ENCODE data around the gene TM4SF1.

TM4SF1 gene

GRCh38 chr3:149391960-149392359 is 14.5 kb upstream of the TM4SF1 start:
- H3K4me1 Mint-ChIP-seq = peaks cover 15% of the 10 kb centered on the region
- H3K4me3 Mint-ChIP-seq = no peak overlapping the region
- H3K27me3 Mint-ChIP-seq (ENCODE audit: low read depth, poor library complexity) = peaks cover 10% of the 10 kb centered on the region
- no peak for DNase-seq
- H3K27ac Mint-ChIP-seq = peak overlapping the region; percentile 54
- peaks cover 3% of the 10 kb centered on the region for H3K9me3 Mint-ChIP-seq
- TF ChIP-seq CTCF (IDR thresholded peaks at IDR 0.05) = no peak
- no peaks in the 10 kb centered on the region for H3K36me3 Mint-ChIP-seq (ENCODE audit: low read depth)

GRCh38 chr3:149390772-149391212 is 13.3 kb upstream of the TM4SF1 start:
- H3K4me1 Mint-ChIP-seq = peaks cover 27% of the 10 kb centered on the region
- peaks cover 3% of the 10 kb centered on the region for H3K9me3 Mint-ChIP-seq
- no peak for TF ChIP-seq CTCF (IDR thresholded peaks at IDR 0.05)
- H3K36me3 Mint-ChIP-seq (ENCODE audit: low read depth) = no peaks in the 10 kb centered on the region
- no peak overlapping the region for H3K4me3 Mint-ChIP-seq
- H3K27ac Mint-ChIP-seq = no peak overlapping the region
- DNase-seq = no peak
- H3K27me3 Mint-ChIP-seq (ENCODE audit: low read depth, poor library complexity) = peaks cover 10% of the 10 kb centered on the region

- peaks cover 10% of the 10 kb centered on the region for H3K27me3 Mint-ChIP-seq (ENCODE audit: low read depth, poor library complexity)
- TF ChIP-seq CTCF (IDR thresholded peaks at IDR 0.05) = no peak
- H3K27ac Mint-ChIP-seq = no peak overlapping the region
- peaks cover 32% of the 10 kb centered on the region for H3K4me1 Mint-ChIP-seq
- no peak for DNase-seq
- no peaks in the 10 kb centered on the region for H3K36me3 Mint-ChIP-seq (ENCODE audit: low read depth)
- H3K4me3 Mint-ChIP-seq = no peak overlapping the region
- H3K9me3 Mint-ChIP-seq = peaks cover 3% of the 10 kb centered on the region
Observed at GRCh38 chr3:149390294-149390693, 12.8 kb upstream of the TM4SF1 start.

- H3K36me3 Mint-ChIP-seq (ENCODE audit: low read depth) = no peaks in the 10 kb centered on the region
- DNase-seq = no peak
- H3K27me3 Mint-ChIP-seq (ENCODE audit: low read depth, poor library complexity) = peaks cover 10% of the 10 kb centered on the region
- H3K27ac Mint-ChIP-seq = no peak overlapping the region
- H3K4me1 Mint-ChIP-seq = peaks cover 37% of the 10 kb centered on the region
- H3K9me3 Mint-ChIP-seq = peaks cover 3% of the 10 kb centered on the region
- no peak for TF ChIP-seq CTCF (IDR thresholded peaks at IDR 0.05)
- H3K4me3 Mint-ChIP-seq = no peak overlapping the region
Observed at GRCh38 chr3:149388531-149389417, 11.3 kb upstream of the TM4SF1 start.

GRCh38 chr3:149388001-149388440 is 10.6 kb upstream of the TM4SF1 start:
- H3K9me3 Mint-ChIP-seq = peaks cover 3% of the 10 kb centered on the region
- no peak for TF ChIP-seq CTCF (IDR thresholded peaks at IDR 0.05)
- DNase-seq = no peak

GRCh38 chr3:149386299-149386606 is 8.8 kb upstream of the TM4SF1 start:
- DNase-seq = no peak

More at GRCh38 chr3:149388001-149388440, 10.6 kb upstream of the TM4SF1 start:
- Mint-ChIP-seq H3K4me3 (no peak overlapping the region), H3K27ac (no peak overlapping the region), H3K27me3 (ENCODE audit: low read depth, poor library complexity) (peaks cover 10% of the 10 kb centered on the region), H3K36me3 (ENCODE audit: low read depth) (no peaks in the 10 kb centered on the region), H3K4me1 (peaks cover 37% of the 10 kb centered on the region)

More at GRCh38 chr3:149386299-149386606, 8.8 kb upstream of the TM4SF1 start:
- Mint-ChIP-seq H3K9me3 (peaks cover 10% of the 10 kb centered on the region), H3K4me3 (no peak overlapping the region), H3K4me1 (peaks cover 37% of the 10 kb centered on the region), H3K27ac (peak overlapping the region; percentile 93), H3K27me3 (ENCODE audit: low read depth, poor library complexity) (peaks cover 10% of the 10 kb centered on the region), H3K36me3 (ENCODE audit: low read depth) (peaks cover 5% of the 10 kb centered on the region)
- TF ChIP-seq CTCF (IDR thresholded peaks at IDR 0.05) = no peak

Data from nephron progenitor cell (in vitro differentiated cells).